CD4-positive, alpha-beta T cell treated with Interleukin-17A for 1 hour (primary cell): Measurements from ENCODE around the gene BCL2.

Source experiments
- DNase-seq: peaks from one replicate; pipeline ENCODE4 v3.0.0-alpha.2; 2020

BCL2 gene

DNA sequence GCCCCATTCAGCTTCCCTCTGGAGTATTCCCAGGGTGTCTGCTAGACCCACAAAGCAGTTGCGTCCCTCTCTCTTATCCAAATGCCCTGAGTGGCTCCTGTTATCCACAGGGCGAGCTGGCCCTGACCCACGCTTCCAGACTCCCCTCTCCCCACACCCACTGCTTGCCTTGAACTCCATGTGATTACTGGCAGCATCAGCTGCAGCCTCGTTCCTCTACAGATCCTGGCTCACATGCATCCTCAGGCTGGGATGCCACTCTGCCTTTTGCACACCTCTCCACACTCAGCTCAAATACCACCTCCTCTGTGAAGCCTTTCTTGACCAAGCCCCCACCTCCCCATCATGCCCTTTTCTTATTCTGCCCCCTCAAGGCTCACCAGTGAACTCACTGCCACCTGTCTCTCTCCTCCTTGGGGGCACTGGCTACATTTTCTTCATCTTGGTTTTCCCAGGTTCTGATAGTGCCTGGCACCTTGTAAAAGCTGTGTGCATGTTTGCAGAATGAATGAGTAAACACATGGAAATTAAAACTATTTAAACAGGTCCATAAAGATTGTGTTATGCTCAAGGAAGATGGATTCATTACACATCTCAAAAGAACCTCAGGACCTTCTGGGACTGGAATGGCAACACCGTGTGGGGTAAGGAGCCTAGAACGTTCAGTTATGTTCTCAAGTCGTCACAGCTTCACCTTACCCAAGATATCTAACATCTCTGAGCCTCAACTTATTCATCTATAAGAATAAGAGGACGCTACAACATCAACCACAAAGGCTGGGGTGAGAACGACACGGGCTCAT, 165.0 kb downstream of the BCL2 start:
- no peak for DNase-seq

DNA sequence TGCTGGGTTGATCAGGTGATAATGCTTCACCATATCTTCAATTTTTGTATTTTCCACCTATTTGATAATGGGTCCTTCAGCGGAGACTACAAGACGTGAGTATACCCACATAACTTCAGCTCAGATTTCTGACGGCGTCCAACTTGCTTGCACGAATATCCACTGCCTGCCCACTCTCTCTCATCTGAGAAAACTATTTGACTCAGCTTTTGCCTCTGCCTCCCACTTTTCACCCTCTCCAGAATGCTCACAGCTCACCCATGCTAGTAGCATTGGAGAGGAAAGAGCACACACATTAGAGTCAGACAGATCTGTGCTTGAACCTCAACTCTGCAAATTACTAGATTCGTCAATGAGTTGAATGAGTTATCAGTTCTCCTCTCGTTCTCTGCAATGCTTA, 166.8 kb downstream of the BCL2 start:
- no peak for DNase-seq

DNA sequence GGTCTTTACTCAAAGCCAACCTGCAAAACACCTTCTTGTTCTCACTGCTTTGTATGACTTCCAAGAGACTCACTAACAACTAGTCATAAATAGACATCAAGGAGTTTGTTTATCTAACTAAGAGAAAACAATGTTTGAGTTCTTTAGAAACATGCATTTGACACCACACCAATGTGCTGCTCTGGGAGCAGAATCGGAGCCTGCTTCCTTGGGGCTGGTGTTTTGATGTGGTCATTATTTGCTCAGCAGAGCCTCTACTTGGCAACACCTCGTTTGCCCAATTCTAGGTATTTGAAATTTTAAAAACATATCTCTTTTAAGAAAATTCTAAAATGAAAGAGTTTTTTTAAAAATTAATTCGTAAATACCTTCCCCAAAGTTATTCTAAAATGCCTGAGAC, 167.5 kb downstream of the BCL2 start:
- DNase-seq = peak; percentile 53

DNA sequence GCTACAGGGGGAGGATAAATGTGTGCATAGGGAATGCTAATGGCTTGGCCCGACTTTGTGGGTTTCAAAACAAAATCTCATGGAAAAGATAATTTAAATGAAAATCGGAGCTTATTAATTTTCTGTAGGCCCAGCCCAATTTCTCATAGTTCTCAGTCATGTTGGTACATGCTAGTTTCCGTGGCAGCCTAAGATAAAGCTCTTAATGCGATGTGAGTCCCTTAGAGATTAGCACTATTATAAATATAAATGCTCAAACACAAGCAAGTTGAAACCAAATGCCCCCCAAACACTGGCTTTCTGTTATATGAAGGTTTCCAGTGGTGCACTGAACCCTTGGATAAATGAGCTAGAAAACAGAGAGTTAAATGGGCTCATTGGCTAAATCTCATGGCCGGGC, 168.0 kb downstream of the BCL2 start:
- no peak for DNase-seq

DNA sequence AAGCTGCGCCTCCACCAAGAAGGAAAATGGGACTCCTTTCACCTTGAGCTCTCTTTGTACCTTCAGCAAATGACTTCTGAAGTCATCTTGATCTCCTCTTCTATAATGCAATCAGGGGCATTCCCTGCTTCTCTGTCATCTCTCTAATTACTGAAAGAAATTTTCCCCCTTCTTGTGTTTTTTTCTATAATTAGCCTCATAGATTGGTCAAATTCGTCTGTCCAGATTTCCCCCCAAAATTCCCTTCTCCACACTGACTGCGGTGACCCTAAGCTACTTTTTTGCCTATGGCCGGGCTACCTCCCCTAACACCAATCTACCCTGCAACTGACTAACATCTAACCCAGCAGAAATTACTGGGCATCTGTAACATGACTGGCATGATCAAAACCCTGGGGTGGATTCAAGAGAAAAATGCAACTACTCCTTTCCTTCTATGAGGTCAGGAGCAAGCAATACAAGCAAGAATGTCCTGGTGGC, 168.6 kb downstream of the BCL2 start:
- DNase-seq = no peak

DNA sequence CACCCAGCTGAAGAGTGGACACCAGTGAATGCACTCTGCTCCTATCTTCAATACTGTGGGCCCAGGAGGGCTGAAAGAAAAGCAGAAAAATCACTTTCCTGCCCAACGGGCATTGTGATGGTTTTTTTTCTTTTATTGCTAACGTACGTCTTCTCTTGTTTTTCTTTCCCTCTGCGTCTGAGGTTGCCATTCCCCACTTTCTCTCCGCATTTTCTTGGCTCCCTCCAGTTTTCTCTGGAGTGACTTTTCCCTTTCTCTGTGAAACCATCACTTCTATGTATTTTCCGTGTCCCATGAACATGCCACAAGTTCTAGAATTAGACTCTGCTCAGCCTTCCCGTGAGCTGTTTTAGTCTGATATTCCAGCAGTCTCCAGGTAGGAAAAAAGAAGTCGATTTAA, 169.2 kb downstream of the BCL2 start:
- no peak for DNase-seq

DNA sequence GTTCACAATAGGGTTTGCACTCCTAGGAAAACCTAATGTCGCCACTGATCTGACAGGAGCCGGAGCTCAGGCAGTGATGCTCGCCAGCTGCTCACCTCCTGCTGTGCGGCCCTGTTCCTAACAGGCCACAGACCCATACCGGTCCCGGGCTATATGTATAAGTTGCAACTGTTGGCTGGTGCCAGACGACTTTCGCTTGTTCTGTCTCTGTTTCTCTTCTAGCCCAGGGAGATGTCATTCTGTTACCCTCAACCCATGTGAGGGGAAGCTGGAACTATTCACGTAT, 170.3 kb downstream of the BCL2 start:
- DNase-seq = no peak

DNA sequence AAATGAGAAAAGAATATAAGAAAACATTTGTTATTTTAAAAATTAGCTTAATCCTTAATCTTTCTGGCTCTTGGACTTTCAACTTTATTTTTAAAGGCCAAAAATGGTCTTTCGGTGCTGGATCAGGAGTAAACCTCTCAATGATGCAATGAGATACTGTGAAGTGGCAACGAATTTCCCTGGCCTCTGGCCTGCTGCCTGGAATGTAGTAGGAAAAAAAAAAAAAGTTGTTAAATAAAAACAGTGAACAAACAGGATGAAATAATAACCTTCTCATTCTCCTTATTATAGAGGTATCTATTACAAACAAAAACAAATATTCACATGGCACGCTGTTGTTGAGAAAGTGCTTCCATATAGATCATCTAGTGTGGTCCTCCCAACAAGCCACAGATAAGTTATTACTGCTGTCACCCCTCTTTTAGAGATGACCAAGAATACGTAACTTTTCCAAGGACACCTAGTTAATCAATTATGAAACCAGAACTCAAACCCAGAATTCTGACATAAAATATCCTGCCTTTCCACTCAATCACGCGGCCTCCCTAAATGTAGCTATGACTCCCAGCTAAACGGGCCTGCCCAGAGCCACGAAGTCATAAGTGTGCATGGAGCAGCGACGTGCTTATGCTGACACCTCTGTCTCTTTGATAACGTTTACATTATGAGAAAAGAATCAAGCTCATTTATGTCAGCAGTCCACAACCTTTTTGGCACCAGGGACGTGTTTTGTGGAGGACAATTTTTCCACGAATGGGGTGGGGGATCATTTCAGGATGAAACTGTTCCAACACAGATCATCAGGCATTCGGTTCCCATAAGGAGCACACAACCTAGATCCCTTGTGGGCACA, 170.9 kb downstream of the BCL2 start:
- no peak for DNase-seq

DNA sequence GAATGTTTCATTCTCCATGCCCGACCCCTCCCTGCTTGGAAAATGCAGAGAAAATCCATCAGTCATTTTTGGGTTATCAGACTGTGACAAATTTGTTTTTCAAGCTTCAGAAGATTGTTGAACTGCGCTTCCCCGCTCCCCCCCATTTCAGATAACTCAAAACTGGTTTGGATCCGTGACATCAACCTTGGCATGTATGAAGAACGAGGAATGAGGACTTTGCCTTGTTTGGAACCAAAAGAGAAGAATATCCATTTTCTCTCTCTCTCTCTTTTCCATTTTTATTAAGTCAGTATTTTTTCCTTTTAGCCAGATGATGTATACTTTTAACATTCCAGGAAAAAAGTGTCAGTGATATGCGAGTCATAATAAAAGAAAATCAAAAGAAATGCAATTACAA, 171.6 kb downstream of the BCL2 start:
- no peak for DNase-seq

DNA sequence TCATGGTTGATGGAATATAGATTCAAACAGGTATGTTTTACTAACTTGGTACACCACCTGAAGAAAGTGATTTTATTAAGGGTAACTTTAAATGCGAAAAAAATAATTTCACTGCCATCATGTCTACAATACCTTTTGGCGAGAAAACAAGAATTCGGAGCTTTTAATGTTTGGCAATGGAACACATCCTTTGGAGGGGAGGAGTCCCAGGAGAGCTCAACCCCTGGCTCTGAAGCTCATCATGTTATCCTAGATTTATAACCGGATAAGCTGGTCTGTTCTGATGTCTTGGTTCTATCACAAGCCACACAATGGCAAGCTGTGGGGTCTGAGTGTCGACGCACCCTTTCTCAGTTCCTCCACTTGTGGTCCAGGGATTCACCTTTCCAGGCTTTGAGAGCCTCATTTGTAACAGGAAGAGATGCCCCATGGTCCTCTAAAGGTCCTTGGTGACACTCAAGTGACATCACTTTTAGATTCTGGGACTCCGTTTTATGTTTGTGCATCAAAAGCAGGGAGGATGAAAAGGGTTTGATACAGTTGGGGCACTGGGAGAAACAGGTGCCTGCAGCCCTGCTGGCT, 172.7 kb downstream of the BCL2 start:
- DNase-seq = no peak

DNA sequence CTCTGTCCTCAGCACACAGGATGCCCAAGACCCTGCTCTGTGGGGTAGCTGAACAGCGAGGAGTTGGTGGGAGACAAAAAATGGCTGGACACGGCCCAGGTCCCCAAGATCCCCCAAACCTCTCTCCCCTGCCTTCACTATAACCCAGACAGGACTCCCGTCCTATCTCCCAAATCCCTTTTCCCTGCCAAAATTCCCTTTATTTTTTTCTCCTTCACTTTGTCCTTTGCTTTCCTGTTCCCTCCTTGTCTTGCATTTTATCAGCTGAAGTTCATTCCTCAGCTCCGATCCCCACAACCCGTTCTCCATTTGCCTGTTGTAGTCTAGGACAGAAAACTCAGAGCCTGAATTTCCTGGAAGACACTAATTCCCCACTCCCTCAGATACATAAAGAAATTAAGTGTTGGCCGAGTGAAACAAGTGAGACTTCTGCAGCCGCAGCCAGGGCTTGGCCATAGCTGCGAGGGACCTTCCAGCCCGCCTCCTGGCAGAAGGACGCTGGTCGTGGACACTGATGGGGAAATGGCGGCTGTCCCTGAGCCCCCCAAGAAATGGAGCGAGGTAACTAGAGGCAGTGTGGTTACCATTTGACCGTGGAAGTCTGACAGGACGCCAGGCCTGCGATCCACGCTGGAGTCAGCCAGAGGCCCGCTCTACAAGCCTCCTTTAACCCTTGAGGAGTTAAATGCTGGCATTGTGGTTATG, 173.6 kb downstream of the BCL2 start:
- no peak for DNase-seq

DNA sequence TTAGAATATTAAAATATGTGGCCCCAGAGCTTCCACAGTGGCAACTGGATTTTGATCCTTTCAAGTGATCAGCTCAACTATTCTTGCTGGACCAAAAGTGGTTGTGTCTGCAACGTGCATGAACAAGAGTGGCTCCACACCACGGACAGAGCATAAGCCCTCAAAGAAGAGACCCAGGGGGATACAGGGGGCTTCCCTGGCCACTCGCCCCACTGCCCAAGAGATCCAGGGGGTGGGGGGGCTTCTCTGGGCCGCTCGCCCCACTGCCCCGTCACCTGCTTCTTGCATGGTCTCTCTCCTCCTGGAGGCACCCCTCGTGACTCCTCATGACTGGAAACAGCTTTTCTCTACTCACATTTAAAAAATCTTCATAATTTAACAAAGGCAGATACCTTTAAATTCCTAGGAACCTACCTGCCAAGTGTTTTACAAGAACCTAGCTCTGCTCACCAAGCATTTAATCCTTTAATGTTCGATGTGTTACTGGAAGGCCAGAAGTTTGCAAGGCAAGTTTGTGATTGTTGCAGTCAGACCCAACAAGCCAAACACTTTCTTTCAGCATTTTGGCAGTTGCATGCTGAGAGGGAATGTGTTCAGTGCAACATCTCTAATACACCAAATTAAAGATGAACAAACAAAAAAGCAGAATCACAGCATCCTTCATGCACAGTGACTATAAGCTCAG, 174.3 kb downstream of the BCL2 start:
- DNase-seq = no peak

DNA sequence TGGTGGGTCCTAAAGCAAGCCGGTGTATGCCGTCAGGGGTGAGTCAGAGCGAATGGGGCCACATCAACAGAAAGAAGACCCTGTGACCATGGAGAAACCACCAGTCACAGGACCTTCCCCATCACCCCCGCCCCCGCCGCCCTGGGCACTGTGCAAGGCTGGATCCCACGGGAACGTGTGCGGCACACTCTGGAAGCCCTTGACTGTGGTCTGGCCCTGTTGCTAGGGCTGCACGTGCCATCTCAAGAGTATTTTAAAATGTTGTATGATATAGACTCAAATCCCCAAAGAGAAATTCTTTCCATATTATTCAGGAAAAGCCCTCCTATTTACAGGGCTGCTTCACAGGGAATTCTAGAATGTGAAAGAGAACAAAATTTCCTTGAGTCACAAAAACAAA, 174.8 kb downstream of the BCL2 start:
- DNase-seq = no peak

DNA sequence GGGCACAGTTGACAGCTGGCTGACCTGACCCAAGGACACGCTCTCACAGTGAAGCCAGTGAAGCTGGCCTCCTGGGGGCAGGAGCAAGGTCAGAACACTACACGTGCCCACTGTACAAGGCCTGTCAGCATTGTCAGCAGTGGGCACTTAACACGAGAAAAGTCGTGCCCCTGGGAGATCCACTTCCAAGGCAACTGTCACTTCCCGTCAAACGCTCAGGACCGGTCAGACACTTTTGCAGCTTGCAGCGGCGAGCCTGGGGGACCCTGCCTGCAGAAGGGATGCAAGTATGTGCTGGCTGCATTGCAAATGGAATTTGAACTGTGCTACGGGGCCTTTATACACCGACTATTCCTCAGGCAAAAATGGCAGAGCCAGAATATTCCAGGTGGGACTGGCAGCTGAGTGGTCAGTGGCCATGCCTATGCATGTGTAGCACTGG, 176.2 kb downstream of the BCL2 start:
- no peak for DNase-seq

DNA sequence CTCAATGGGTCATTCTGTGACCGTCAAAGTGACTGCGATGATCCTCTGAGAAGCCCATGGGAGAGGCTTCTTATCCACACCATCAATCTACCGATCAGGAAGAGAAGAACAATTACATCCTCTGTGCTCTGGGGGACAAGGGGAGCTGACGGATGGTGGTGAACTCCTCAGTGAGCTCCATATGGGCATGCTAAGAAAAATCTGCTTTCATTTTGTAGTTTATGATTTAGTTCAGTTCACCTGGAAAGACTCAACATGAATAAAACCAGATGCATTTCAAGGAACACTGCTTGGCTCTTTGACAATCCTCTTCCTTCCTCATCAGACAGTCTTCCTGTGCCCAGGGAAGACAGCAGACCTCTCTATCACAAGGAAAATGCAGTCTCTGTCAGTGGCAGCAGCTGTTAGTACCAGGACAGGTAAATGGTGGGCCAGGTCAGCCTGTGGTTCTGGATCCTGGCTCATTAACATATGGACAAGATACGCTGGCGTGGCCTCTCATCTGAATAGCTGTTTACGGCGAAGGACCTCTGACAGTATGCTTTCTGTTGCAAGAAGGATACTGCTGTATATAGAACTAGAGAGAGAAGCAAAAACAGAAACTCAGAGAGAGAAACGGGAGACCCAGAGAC, 176.9 kb downstream of the BCL2 start:
- no peak for DNase-seq

DNA sequence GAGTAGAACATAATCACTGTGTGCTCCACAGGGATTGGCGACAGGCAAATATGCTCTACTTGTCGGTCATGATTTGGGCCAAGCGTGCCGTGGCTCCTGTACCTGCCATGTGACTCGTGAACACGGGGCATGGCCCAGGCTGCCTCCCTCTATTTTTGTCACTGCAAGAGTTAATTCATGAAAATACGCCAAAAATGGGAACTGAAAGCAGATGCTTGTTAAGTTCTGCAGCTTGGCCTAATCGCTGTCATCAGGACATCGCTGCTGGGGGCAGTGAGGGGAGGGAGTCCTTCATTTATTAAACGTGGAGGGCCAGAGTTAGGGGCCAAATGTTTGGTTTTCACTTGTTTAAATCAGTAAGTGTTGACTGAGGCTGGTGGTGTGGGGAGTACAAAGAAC, 177.8 kb downstream of the BCL2 start:
- no peak for DNase-seq

DNA sequence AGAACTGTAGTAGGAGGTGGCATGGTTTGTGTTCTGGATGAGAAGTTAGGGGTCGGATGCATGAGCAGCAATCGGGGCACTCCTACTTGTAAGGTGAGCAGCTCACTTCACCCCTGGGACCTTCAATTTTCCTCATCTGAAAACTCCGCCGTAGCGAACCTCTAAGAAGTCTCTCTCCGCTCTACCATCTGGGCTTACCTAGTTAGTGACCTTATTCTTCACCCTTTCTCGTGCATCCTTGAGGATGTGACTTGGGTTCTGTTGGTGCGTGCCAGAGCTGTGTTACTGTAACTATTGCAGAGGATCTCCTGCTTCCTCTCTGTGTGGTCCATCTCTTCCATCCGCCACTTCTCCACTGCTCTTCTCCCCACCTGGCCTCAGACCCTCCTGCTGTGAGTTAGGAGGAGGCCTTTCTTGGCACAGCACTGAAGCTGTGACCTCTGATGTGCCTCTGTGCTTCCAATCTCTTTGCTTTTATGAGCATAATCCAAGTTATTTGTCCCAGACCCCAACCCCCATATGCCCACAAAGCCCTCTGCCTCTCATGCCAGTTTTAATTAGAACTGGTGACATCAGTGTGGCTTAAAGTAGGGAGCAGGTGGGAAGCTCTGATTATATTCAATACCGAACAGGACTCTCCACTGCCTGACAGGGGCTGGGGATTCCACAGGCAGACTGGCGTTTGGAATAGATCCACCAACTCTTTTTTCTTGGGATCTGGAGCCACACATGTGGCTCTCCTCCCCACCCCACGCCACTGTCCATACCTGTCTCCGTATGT, 178.4 kb downstream of the BCL2 start:
- no peak for DNase-seq

DNA sequence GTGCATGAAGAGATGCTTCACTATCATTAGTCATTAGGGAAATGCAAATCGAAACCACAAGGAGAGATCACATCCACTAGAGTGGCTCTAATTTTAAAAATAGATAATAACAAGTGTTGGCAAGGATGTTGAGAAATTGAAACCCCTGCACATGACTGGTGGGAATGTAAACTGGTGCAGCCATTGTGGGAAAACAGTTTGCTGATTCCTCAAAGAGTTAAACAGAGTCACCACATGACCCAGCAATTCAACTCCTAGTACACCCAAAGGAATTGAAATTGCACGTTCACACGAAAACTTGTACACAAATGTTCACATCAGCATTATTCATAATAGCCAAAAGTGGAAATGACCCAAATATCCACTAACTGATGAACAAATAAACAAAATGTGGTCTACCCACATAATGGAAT, 179.5 kb downstream of the BCL2 start:
- no peak for DNase-seq

DNA sequence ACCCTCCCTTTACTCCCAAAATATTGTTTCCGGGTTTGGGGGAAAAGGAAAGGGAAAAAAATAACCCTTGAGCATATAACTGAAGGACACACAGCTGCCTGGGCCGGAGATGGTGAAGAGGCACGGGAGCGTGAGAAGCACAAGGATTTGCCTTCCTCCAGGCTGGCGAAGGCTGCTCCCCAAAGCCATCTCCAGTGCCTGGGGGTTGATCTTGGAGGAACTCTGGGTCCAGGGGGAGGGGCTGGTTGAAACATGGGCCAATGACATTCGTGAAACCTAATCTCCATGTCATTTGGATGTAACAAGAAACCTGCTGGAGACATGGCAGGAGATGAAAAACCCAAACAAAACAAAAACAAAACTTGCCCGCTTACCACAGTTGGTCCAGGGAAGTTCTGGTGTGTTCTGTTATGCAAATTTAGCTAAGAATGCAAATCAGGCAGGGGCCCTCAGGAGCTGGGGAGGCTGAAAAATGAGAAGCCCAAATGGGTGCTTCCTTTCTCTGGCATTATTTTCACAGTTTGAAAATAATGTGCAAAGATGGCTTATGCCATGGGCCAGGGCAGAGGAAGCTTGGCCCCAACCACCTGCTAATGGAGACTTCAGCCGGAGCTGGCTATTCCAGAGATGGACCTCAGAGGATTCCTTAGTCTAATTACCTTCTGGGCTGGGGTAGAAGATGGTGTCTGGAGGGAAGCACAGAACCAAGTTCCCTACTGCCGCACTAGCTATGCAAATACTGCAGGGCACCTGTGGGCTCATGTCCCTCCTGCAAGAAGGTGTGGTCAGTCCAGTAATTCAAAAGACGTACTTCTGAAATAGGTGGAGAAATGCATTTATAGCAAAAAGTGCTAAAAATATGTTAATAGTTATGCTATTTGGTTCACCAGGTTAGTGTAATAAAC, 180.9 kb downstream of the BCL2 start:
- no peak for DNase-seq

DNA sequence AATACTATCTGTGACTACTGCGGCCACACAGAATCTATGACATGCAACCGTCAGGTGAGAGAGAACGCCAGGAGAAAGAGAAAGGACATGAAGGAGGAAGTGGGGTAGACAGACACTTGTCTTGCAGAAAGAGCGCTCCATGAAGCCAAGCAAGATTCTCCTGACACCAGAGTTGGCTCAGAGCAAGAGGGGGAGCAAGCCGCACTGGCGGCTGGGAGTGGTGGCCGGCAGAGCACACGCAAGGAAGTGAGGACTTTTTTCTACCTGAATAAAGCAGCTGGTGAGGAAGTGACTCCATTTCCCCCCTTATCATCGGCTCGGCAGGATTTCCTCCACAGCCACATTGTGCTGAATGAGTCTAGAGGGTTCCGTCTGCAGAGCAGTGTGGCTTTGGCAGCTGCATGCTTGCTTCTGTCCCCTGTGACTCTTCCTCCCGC, 181.6 kb downstream of the BCL2 start:
- peak; percentile 70 for DNase-seq
